ENCODE data around the gene KRTAP10-9. TPM values are rescaled to one million over a fixed set of nuclear protein-coding genes. Genes with fewer than 3 reads are reported as not detected.
"Not testable (repeated sequence)": the region's sequence is repeated elsewhere in the genome, so short reads cannot be mapped to it uniquely, and the experiment has no call there.

The KRTAP10-9 gene
- total RNA-seq, 2 donors from 2014 or later = not detected

- peaks cover 13% of the 10 kb centered on the region for H3K9me3 Mint-ChIP-seq
- H3K27me3 Mint-ChIP-seq (ENCODE audit: insufficient read depth) = no peaks in the 10 kb centered on the region
- no peaks in the 10 kb centered on the region for H3K36me3 ChIP-seq (ENCODE audit: control insufficient read depth, insufficient read depth, low read length)
- H3K27me3 ChIP-seq (ENCODE audit: control insufficient read depth, insufficient read depth, low read length, poor library complexity, severe bottlenecking) = no peaks in the 10 kb centered on the region
- H3K36me3 Mint-ChIP-seq (ENCODE audit: low read depth) = no peaks in the 10 kb centered on the region
- TF ChIP-seq CTCF (conservative IDR thresholded peaks at IDR 0.05) = no peak
- H3K9ac ChIP-seq (ENCODE audit: extremely low read depth, low read length, poor library complexity, severe bottlenecking) = no peak overlapping the region
- H3K4me3 ChIP-seq (ENCODE audit: low read length) = no peak overlapping the region
- 86 to 93% methylated on average over 7 to 9 of the region's 11 CpGs for WGBS, 2 experiments (ENCODE audit: insufficient coverage in 1 of 2, insufficient read length in 1 of 2)
- H3K9me3 ChIP-seq (ENCODE audit: control insufficient read depth, low read length) = peaks cover 6% of the 10 kb centered on the region
- DNase-seq = no peak
- H3K4me3 Mint-ChIP-seq = no peak overlapping the region
- peaks cover 10% of the 10 kb centered on the region for H3K4me1 Mint-ChIP-seq
- no peak overlapping the region for H3K27ac ChIP-seq (ENCODE audit: low read depth, low read length)
- no peaks in the 10 kb centered on the region for H3K4me1 ChIP-seq (ENCODE audit: control insufficient read depth, insufficient read depth, low read length)
- no peak overlapping the region for H3K27ac Mint-ChIP-seq
Measured at GRCh38 chr21:44658913-44659595, 32.2 kb downstream of the KRTAP10-9 start.

- DNase-seq; H3K36me3 Mint-ChIP-seq (ENCODE audit: low read depth); H3K27ac ChIP-seq (ENCODE audit: low read depth, low read length); H3K9me3 ChIP-seq (ENCODE audit: control insufficient read depth, low read length); H3K4me3 Mint-ChIP-seq; H3K27me3 Mint-ChIP-seq (ENCODE audit: insufficient read depth); H3K36me3 ChIP-seq (ENCODE audit: control insufficient read depth, insufficient read depth, low read length); H3K27me3 ChIP-seq (ENCODE audit: control insufficient read depth, insufficient read depth, low read length, poor library complexity, severe bottlenecking); H3K4me1 ChIP-seq (ENCODE audit: control insufficient read depth, insufficient read depth, low read length); H3K9ac ChIP-seq (ENCODE audit: extremely low read depth, low read length, poor library complexity, severe bottlenecking); H3K4me3 ChIP-seq (ENCODE audit: low read length); H3K27ac Mint-ChIP-seq: not testable (repeated sequence)
- Mint-ChIP-seq H3K4me1 (peaks cover 10% of the 10 kb centered on the region), H3K9me3 (peaks cover 12% of the 10 kb centered on the region)
- WGBS, 2 experiments (ENCODE audit: insufficient coverage in 1 of 2, insufficient read length in 1 of 2) = 44 to 65% methylated on average over 2 to 6 of the region's 7 CpGs
Measured at GRCh38 chr21:44661567-44661966, 34.7 kb downstream of the KRTAP10-9 start.

DNA sequence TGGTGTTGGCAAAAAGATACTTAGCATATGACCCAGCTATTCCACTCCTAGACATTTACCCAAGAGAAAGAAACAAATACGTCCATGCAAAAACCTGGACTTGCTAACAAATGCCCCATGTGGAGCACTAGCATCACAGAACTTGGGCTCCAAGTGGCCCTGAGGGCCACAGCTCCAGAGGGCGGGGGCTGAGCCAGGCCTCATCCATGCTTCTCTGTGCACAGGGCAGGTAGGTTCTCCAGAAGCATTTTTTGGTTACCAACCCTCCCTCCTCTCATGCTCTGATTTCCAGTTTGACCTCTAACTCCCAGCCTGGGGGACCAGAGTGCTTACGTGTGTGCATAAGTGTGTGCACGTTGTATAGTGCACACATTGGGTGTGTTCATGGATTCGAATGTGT, 37.8 kb downstream of the KRTAP10-9 start:
- H3K27ac Mint-ChIP-seq = no peak overlapping the region
- no peak overlapping the region for H3K9ac ChIP-seq (ENCODE audit: extremely low read depth, low read length, poor library complexity, severe bottlenecking)
- H3K36me3 Mint-ChIP-seq (ENCODE audit: low read depth) = no peaks in the 10 kb centered on the region
- 87 to 92% methylated on average over 1 to 5 of the region's 5 CpGs for WGBS, 2 experiments (ENCODE audit: insufficient coverage in 1 of 2, insufficient read length in 1 of 2)
- TF ChIP-seq CTCF (conservative IDR thresholded peaks at IDR 0.05) = no peak
- no peak overlapping the region for H3K4me3 Mint-ChIP-seq
- H3K27me3 ChIP-seq (ENCODE audit: control insufficient read depth, insufficient read depth, low read length, poor library complexity, severe bottlenecking) = no peaks in the 10 kb centered on the region
- DNase-seq = no peak
- peaks cover 6% of the 10 kb centered on the region for H3K27me3 Mint-ChIP-seq (ENCODE audit: insufficient read depth)
- peaks cover 8% of the 10 kb centered on the region for H3K9me3 ChIP-seq (ENCODE audit: control insufficient read depth, low read length)
- H3K9me3 Mint-ChIP-seq = peaks cover 26% of the 10 kb centered on the region
- peaks cover 4% of the 10 kb centered on the region for H3K4me1 Mint-ChIP-seq
- H3K4me1 ChIP-seq (ENCODE audit: control insufficient read depth, insufficient read depth, low read length) = no peaks in the 10 kb centered on the region
- H3K27ac ChIP-seq (ENCODE audit: low read depth, low read length) = no peak overlapping the region
- H3K36me3 ChIP-seq (ENCODE audit: control insufficient read depth, insufficient read depth, low read length) = no peaks in the 10 kb centered on the region
- H3K4me3 ChIP-seq (ENCODE audit: low read length) = no peak overlapping the region

All from endodermal cell (in vitro differentiated cells).